ENCODE data around the gene TMCO4.

TMCO4 gene

DNA sequence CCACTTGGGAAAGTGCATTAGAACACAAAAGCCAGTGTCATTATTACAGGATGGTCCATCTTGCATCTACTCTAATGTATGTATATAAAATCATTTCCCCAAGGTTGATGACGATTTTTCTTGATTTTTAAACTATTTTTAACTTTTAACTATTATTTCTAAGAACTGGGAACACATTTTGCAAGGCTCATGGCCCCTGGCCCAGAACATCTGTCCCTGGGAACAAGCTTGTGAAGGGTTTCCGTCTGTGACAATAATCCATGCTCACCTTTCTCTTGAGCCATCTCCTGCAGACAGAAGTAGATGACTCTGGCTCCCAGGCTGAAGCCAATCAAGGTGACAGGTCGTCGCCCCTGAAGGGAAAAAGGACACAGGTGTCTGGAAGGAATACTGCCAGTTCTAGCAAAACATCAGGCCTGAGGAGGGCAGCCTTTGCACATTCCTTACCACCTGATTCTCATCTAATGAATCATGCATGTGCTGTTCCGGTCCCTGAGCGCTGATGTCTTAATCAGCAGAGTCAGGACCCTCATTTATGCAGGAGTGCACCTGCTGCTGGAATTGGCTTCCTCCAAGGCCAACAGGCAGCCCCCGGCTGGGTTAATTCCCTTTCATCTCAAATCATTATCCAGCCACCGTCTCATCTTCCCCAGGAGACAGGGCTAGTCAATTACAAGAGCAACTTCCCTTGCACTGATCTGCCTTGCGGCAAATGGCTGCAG lies 62.5 kb downstream of the TMCO4 start:
- H3K27me3 ChIP-seq = no peaks in the 10 kb centered on the region
- H3K9me3 ChIP-seq = no peaks in the 10 kb centered on the region
- TF ChIP-seq, protein P1, sequence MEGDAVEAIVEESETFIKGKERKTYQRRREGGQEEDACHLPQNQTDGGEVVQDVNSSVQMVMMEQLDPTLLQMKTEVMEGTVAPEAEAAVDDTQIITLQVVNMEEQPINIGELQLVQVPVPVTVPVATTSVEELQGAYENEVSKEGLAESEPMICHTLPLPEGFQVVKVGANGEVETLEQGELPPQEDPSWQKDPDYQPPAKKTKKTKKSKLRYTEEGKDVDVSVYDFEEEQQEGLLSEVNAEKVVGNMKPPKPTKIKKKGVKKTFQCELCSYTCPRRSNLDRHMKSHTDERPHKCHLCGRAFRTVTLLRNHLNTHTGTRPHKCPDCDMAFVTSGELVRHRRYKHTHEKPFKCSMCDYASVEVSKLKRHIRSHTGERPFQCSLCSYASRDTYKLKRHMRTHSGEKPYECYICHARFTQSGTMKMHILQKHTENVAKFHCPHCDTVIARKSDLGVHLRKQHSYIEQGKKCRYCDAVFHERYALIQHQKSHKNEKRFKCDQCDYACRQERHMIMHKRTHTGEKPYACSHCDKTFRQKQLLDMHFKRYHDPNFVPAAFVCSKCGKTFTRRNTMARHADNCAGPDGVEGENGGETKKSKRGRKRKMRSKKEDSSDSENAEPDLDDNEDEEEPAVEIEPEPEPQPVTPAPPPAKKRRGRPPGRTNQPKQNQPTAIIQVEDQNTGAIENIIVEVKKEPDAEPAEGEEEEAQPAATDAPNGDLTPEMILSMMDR (IDR thresholded peaks at IDR 0.05) = no peak
- H3K27ac ChIP-seq = no peak overlapping the region
- H3K36me3 ChIP-seq = peaks cover 16% of the 10 kb centered on the region
- H3K4me3 ChIP-seq (ENCODE audit: low read depth in 1 of 2, low read length in 1 of 2) = no peak overlapping the region
- H3K4me1 ChIP-seq (ENCODE audit: control insufficient read depth in 1 of 2, insufficient read depth in 1 of 2, low read depth in 1 of 2, low read length in 1 of 2) = no peaks in the 10 kb centered on the region

DNA sequence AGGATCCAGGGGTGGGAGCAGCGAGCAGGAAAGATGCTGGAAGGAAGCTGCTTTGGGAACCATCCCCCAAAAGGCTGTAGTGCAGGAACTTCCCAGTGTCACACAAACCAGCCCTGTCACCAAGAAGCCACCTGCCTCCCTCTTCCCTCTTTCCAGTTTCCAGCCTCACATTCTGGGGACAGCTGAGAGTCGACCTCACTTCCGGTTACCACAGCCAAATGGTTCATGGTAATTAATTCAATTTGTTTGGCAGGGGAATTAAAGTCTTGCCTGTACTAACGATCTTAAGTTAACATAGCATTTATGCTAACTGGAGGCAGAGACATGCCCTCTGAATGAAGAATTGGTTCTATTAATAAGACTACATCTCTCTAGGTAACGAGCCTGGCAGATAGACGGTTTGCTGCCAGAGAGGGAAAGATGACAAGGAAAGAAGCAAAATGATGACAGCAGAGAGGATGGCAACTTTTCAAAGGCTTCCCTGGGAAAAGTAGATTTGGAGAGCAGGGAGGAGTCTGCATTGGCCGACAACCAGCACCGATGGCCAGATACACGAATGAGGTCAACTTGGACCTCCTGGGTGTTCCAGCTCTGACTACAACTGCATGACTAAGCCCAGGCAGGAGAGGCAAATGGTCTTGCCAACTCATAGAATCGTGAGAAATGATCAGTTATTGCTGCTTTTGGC lies 64.1 kb downstream of the TMCO4 start:
- Histone ChIP-seq H3K4me3 (ENCODE audit: low read depth in 1 of 2, low read length in 1 of 2) (no peak overlapping the region), H3K4me1 (ENCODE audit: control insufficient read depth in 1 of 2, insufficient read depth in 1 of 2, low read depth in 1 of 2, low read length in 1 of 2) (no peaks in the 10 kb centered on the region), H3K9me3 (no peaks in the 10 kb centered on the region), H3K36me3 (peaks cover 16% of the 10 kb centered on the region), H3K27ac (no peak overlapping the region), H3K27me3 (no peaks in the 10 kb centered on the region)
- TF ChIP-seq, protein P1 (IDR thresholded peaks at IDR 0.05) = no peak

DNA sequence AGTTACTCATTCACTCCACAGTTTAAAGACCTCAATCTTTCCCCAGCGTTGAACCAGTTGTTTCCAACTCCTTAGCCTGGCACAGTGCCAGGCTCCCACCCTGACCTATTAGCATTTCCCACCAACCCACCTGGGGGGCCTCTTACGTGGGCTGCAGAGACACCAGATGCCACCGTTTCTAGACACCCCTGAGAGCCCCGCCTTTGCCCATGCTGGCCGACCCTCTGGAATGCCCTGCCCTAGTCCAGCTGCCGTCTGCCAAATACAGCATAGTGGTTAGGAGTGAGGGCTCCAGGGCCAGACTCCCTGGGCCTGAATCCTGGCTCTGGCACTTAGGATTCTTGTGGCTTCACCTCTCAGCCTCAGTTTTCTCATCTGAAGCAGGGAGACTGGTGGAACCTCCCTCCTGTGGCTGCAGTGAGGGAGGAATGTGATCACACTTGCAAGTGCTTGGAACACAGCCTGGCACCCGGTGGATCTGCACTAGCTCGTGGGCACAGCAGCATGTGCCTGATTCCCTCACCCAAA lies 65.2 kb downstream of the TMCO4 start:
- H3K4me3 ChIP-seq (ENCODE audit: low read depth in 1 of 2, low read length in 1 of 2) = no peak overlapping the region
- TF ChIP-seq, protein P1 (IDR thresholded peaks at IDR 0.05) = no peak
- no peak overlapping the region for H3K27ac ChIP-seq
- H3K4me1 ChIP-seq (ENCODE audit: control insufficient read depth in 1 of 2, insufficient read depth in 1 of 2, low read depth in 1 of 2, low read length in 1 of 2) = no peaks in the 10 kb centered on the region
- no peaks in the 10 kb centered on the region for H3K27me3 ChIP-seq
- no peaks in the 10 kb centered on the region for H3K9me3 ChIP-seq
- H3K36me3 ChIP-seq = peaks cover 16% of the 10 kb centered on the region

DNA sequence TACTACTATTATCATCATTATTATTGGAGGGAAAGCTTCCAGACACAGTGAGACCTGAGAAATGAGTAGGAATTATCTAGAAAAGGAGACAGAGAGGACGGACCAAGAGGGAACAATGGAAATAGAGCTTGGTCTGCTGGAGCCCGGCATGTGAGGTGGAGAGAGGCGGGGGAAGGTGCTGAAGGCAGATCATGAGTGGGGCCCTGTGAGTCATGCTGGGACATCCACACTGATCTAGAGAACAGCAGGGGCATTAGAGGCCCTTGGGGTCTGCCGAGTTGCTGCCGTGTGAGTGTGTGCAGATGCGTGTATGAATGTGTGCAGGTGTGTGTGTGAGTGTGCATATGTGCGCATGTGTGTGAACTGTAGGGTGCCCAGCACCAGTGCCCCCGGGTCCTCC lies 65.7 kb downstream of the TMCO4 start:
- TF ChIP-seq, protein P1 (IDR thresholded peaks at IDR 0.05) = no peak
- Histone ChIP-seq H3K27ac (no peak overlapping the region), H3K27me3 (no peaks in the 10 kb centered on the region), H3K4me3 (ENCODE audit: low read depth in 1 of 2, low read length in 1 of 2) (no peak overlapping the region), H3K9me3 (no peaks in the 10 kb centered on the region), H3K36me3 (peaks cover 16% of the 10 kb centered on the region), H3K4me1 (ENCODE audit: control insufficient read depth in 1 of 2, insufficient read depth in 1 of 2, low read depth in 1 of 2, low read length in 1 of 2) (no peaks in the 10 kb centered on the region)

DNA sequence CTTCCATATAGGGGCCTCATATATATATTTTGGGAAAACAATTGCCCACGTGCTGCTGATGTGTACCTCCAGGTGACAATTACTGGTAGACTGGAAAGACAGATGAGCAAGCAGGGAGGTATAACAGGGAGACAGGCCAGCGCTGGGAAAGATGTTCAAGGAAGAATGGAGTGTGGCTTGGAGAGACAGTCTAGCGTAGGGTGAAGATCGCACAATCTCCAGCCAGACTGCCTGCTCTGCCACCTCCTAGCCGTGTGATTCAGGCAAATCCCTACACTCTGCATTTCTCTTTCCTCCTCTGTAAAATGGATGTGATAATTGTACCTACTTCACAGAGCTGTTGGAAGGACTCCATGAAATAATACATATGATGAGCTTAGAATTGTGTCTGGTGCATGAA lies 66.1 kb downstream of the TMCO4 start:
- H3K27me3 ChIP-seq = no peaks in the 10 kb centered on the region
- no peak overlapping the region for H3K4me3 ChIP-seq (ENCODE audit: low read depth in 1 of 2, low read length in 1 of 2)
- H3K36me3 ChIP-seq = peaks cover 16% of the 10 kb centered on the region
- TF ChIP-seq, protein P1 (IDR thresholded peaks at IDR 0.05) = no peak
- H3K4me1 ChIP-seq (ENCODE audit: control insufficient read depth in 1 of 2, insufficient read depth in 1 of 2, low read depth in 1 of 2, low read length in 1 of 2) = no peaks in the 10 kb centered on the region
- no peak overlapping the region for H3K27ac ChIP-seq
- no peaks in the 10 kb centered on the region for H3K9me3 ChIP-seq
